Natural killer cell (primary cell): ENCODE results near the gene LHFPL3. TPM values are rescaled to one million over a fixed set of nuclear protein-coding genes. Genes with fewer than 3 reads are reported as not detected.

Source experiments
- ATAC-seq, 3 donors: fragments of 150-1000 bp in 2 of 3; fragments of 200-7000 bp in 1 of 3; cut with Tn5 transposase; 1 replicate in 1 of 3; 2 replicates in 2 of 3; pipeline ENCODE4 v1.10.0; 2021; ENCODE audit warnings: mild to moderate bottlenecking in 2 of 3, moderate library complexity in 2 of 3
- DNase-seq, 2 donors: peaks; one replicate each; pipeline versions ENCODE4 v3.0.0 to v3.0.0-alpha.2; 2013 to 2021; ENCODE audit warnings: mixed read lengths in 1 of 2
- H3K27ac ChIP-seq: one replicate; pipeline ENCODE4 v1.5.1; 2013; ENCODE audit warnings: mild to moderate bottlenecking, low read length
- H3K27me3 ChIP-seq: one replicate; pipeline ENCODE4 v1.6.1; 2013; ENCODE audit warnings: low read length; ENCODE audit not compliant: control insufficient read depth, insufficient read depth
- H3K36me3 ChIP-seq: one replicate; pipeline ENCODE4 v1.6.1; 2013; ENCODE audit warnings: low read length; ENCODE audit not compliant: control insufficient read depth, insufficient read depth
- H3K4me1 ChIP-seq: one replicate; pipeline ENCODE4 v1.6.1; 2013; ENCODE audit warnings: low read length; ENCODE audit not compliant: control insufficient read depth, insufficient read depth
- H3K4me3 ChIP-seq: one replicate; pipeline ENCODE4 v1.5.1; 2013; ENCODE audit warnings: low read length
- H3K9me3 ChIP-seq: one replicate; pipeline ENCODE4 v1.6.1; 2013; ENCODE audit warnings: low read length; ENCODE audit not compliant: control insufficient read depth, insufficient read depth
- H3K27ac Mint-ChIP-seq, 2 donors: one replicate each; pipeline ENCODE4 v1.8.0; 2022; ENCODE audit warnings: mild to moderate bottlenecking in 2 of 2, mixed read lengths in 2 of 2, moderate library complexity in 1 of 2
- H3K27me3 Mint-ChIP-seq, 2 donors: one replicate each; pipeline ENCODE4 v1.8.0; 2022; ENCODE audit warnings: low read depth in 2 of 2, mixed read lengths in 2 of 2
- H3K36me3 Mint-ChIP-seq: one replicate; pipeline ENCODE4 v1.8.0; 2022; ENCODE audit warnings: mixed read lengths
- H3K4me1 Mint-ChIP-seq, 2 donors: one replicate each; pipeline ENCODE4 v1.8.0; 2022; ENCODE audit warnings: mixed read lengths in 2 of 2
- H3K4me3 Mint-ChIP-seq: one replicate; pipeline ENCODE4 v1.8.0; 2022; ENCODE audit warnings: mild to moderate bottlenecking, moderate library complexity, mixed read lengths
- H3K9me3 Mint-ChIP-seq, 2 donors: one replicate each; pipeline ENCODE4 v1.8.0; 2022; ENCODE audit warnings: mixed read lengths in 2 of 2
- WGBS: methylation state at CpG from one replicate; pipeline ENCODE4 v1.1.7; 2013; ENCODE audit warnings: missing lambda C conversion rate; ENCODE audit not compliant: insufficient coverage; 5-methylcytosine and 5-hydroxymethylcytosine counted together
- intact Hi-C: fragments of 100-400 bp; cut with micrococcal nuclease; formaldehyde crosslinking; loops from one replicate; pipeline ENCODE4 v1.14.2; 2022
- total RNA-seq, 4 donors: library from RNA; stranded (reverse); fragments of 120-200 nt in 1 of 4; gene quantifications; one replicate each; pipeline versions ENCODE4 v1.2.3 to v1.2.4, GENCODE V29; 2013 to 2022
- TF ChIP-seq, protein P1 (sequence below): fragments of 200-600 bp; IDR thresholded peaks from one replicate; pipeline ENCODE4 v1.8.0; 2022; ENCODE audit warnings: antibody characterized with exemption

The LHFPL3 gene
- total RNA-seq, 3 donors from 2014 or later (not counting 1 experiment from before 2014, with no cell fraction given), result not detected

DNA sequence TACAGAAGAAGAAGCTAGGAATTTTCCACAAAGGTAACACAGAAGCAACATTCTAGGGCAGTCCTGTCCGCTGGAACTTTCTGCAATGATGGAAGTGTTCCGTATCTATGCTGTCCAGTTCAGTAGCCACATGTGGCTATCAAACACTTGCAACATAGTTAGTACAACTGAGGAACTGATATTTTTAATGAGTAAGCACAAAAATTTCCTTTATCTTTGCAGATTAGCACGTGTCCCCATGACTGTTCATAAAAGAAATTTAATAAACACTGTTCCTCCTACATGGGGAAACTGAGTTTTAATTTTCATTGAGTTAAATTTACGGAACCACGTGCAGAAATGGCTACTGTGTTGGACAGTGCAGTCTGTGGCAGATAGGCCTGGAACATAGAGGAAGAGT, 349.2 kb downstream of the LHFPL3 start:
- Histone ChIP-seq H3K9me3 (no peaks in the 10 kb centered on the region), H3K27ac (no peak overlapping the region), H3K27me3 (no peaks in the 10 kb centered on the region), H3K4me3 (no peak overlapping the region), H3K4me1 (no peaks in the 10 kb centered on the region), H3K36me3 (no peaks in the 10 kb centered on the region)
- peaks cover 0 to 2% of the 10 kb centered on the region in 2 donors for H3K9me3 Mint-ChIP-seq
- H3K4me3 Mint-ChIP-seq, result no peak overlapping the region
- H3K27me3 Mint-ChIP-seq, result peaks cover 4 to 8% of the 10 kb centered on the region in 2 donors
- intact Hi-C loops, result no loop called here
- H3K36me3 Mint-ChIP-seq, result no peaks in the 10 kb centered on the region
- ATAC-seq (no peak), DNase-seq (no peak)
- H3K4me1 Mint-ChIP-seq, result no peaks in the 10 kb centered on the region
- TF ChIP-seq, protein P1, sequence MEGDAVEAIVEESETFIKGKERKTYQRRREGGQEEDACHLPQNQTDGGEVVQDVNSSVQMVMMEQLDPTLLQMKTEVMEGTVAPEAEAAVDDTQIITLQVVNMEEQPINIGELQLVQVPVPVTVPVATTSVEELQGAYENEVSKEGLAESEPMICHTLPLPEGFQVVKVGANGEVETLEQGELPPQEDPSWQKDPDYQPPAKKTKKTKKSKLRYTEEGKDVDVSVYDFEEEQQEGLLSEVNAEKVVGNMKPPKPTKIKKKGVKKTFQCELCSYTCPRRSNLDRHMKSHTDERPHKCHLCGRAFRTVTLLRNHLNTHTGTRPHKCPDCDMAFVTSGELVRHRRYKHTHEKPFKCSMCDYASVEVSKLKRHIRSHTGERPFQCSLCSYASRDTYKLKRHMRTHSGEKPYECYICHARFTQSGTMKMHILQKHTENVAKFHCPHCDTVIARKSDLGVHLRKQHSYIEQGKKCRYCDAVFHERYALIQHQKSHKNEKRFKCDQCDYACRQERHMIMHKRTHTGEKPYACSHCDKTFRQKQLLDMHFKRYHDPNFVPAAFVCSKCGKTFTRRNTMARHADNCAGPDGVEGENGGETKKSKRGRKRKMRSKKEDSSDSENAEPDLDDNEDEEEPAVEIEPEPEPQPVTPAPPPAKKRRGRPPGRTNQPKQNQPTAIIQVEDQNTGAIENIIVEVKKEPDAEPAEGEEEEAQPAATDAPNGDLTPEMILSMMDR, result no peak
- no peak overlapping the region for H3K27ac Mint-ChIP-seq
- WGBS, result 70% methylated on average over 4 of the region's 5 CpGs

DNA sequence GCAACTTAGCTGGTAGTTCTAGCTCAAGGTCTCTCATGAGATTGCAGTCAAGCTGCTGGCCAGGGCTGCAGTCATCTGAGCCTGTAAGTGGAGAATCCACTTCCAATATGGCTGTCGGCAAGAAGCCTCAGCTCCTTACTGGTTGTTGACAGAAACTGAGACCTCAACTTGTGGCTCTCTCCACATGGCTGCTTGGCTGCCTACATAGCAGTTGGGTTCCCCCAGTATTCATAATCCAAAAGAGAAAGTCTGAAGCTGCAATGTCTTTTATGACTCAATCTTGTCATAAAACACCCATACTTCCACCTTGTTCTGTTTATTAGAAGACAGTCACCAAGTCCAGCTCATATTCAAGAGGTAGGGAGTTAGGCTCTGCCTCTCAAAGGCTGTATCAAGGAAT, 350.7 kb downstream of the LHFPL3 start:
- TF ChIP-seq, protein P1, result no peak
- Histone ChIP-seq H3K27ac (no peak overlapping the region), H3K9me3 (no peaks in the 10 kb centered on the region), H3K4me3 (no peak overlapping the region), H3K27me3 (no peaks in the 10 kb centered on the region), H3K4me1 (no peaks in the 10 kb centered on the region), H3K36me3 (no peaks in the 10 kb centered on the region)
- DNase-seq, result no peak
- ATAC-seq, result no peak
- no peaks in the 10 kb centered on the region for H3K4me1 Mint-ChIP-seq
- WGBS, result 89% methylated on average over 1 of the region's 1 CpG
- no peak overlapping the region for H3K4me3 Mint-ChIP-seq
- H3K27me3 Mint-ChIP-seq, result peaks cover 4 to 8% of the 10 kb centered on the region in 2 donors
- H3K36me3 Mint-ChIP-seq, result no peaks in the 10 kb centered on the region
- intact Hi-C loops, result no loop called here
- no peak overlapping the region for H3K27ac Mint-ChIP-seq
- peaks cover 0 to 2% of the 10 kb centered on the region in 2 donors for H3K9me3 Mint-ChIP-seq

DNA sequence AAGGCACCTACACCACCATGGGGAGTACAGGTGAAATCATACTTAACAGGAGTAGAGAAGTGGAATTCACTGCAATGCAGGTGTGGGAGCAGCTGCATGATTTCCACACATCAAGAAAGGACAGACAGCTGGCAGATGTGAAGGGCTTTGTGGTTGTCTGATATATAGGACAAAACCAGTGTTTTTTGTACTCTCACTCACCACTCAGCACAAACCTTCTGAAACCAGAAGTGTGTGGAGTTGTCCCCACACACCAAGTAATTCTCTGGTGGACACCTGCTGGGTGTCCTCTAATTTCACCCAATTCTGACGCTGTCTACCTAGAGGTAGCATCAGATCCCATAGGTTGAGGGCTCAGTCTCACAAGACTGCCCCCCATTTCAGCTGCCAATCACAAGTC, 357.9 kb downstream of the LHFPL3 start:
- Histone ChIP-seq H3K4me1 (no peaks in the 10 kb centered on the region), H3K27me3 (no peaks in the 10 kb centered on the region), H3K27ac (no peak overlapping the region), H3K4me3 (no peak overlapping the region), H3K9me3 (no peaks in the 10 kb centered on the region), H3K36me3 (no peaks in the 10 kb centered on the region)
- ATAC-seq (no peak), DNase-seq (no peak)
- intact Hi-C loops, result no loop called here
- Mint-ChIP-seq H3K27ac (no peak overlapping the region), H3K4me1 (no peaks in the 10 kb centered on the region), H3K4me3 (no peak overlapping the region), H3K27me3 (no peaks in the 10 kb centered on the region), H3K9me3 (no peaks in the 10 kb centered on the region), H3K36me3 (no peaks in the 10 kb centered on the region)
- TF ChIP-seq, protein P1, result no peak
- 90% methylated on average over 1 of the region's 1 CpG for WGBS

DNA sequence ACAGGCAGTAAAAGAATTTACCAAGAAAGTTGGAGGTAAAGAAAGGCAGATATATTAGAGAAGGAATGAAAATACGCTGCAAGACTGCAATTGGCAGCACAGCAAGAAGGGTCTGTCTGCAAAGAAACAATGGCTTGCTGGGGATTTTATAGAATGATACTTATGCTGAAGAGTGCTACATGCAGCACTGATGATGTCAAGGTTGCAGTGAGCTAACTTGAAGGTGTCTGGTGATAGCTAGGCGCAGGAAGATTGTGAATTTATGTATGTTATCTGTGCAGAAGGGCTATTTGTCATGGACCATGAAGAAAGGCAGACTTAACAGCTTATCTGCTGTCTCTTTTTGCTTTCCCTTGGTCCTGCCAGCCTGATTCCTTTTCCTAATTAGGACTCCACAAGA, 366.3 kb downstream of the LHFPL3 start:
- H3K4me1 ChIP-seq, result no peaks in the 10 kb centered on the region
- H3K4me3 ChIP-seq, result no peak overlapping the region
- no peak for ATAC-seq
- 76% methylated on average over 2 of the region's 2 CpGs for WGBS
- Mint-ChIP-seq H3K9me3 (peaks cover 0 to 3% of the 10 kb centered on the region in 2 donors), H3K36me3 (no peaks in the 10 kb centered on the region), H3K4me3 (no peak overlapping the region), H3K27ac (no peak overlapping the region), H3K4me1 (no peaks in the 10 kb centered on the region), H3K27me3 (no peaks in the 10 kb centered on the region)
- no peak overlapping the region for H3K27ac ChIP-seq
- TF ChIP-seq, protein P1, result no peak
- H3K27me3 ChIP-seq, result no peaks in the 10 kb centered on the region
- no peaks in the 10 kb centered on the region for H3K9me3 ChIP-seq
- intact Hi-C loops, result no loop called here
- no peak for DNase-seq
- no peaks in the 10 kb centered on the region for H3K36me3 ChIP-seq
